Activated effector memory CD4-positive, alpha-beta T cell treated with anti-CD3 and anti-CD28 coated beads, Interleukin-2, amount 50 U/mL, for 16 hours (primary cell): ENCODE measurements around the gene PBLD.
"Not testable (repeated sequence)": the region's sequence is repeated elsewhere in the genome, so short reads cannot be mapped to it uniquely, and the experiment has no call there.

Experiments used
- DNase-seq: peaks from one replicate; pipeline ENCODE4 v3.0.0-alpha.2; 2020

The PBLD gene

DNA sequence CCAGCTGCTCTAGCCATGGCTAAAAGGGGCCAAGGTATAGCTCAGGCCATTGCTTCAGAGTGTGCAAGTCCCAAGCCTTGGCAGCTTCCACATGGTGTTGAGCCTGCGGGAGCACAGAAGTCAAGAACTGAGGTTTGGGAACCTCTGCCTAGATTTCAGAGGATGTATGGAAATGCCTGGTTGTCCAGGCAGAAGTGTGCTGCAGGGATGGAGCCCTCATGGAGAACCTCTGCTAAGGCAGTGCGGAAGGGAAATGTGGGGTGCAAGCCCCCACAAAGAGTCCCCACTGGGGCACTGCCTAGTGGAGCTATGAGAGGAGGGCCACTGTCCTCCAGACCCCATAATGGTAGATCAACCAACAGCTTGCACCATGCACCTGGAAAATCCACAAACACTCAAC lies 54.9 kb downstream of the PBLD start:
- DNase-seq = not testable (repeated sequence)

DNA sequence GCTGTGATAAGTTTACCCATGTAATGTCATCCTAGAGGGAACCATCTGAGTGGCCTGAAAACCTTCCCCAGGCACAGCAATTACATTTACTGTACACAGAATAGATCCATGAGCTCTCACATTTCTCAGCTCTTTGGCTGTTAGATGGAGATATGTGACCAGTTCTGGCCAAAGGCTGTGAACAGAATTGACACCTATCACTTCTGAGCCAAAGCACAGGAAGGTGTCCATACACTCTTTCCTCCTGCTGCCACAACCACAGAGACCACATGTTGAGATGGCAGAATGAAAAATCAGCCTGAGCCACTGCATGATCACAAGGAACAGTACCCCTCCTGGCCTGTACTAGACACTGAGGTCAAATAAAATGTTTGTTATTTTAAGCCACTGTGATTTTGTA lies 56.5 kb downstream of the PBLD start:
- DNase-seq = no peak

GRCh38 chr10:68275600-68276126 lies 57.1 kb downstream of the PBLD start:
- DNase-seq = no peak

DNA sequence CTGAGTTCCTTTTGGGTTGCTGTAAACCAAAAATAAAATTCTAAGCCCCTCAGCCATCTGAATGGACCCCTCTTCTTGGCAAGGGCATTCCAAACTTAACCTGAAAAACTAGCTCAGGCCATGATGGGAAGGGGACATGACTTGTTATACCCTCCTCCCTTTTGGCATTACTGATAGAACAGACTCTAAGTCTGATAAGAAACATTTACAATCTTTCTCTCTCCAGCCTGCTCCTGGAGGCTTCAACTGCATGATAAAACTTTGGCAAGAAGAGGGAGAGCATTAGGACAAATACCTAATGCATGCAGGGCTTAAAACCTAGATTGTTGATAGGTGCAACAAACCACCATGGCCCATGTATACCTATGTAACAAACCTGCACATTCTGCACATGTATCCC lies 59.9 kb downstream of the PBLD start:
- DNase-seq = no peak

- no peak for DNase-seq
Observed at GRCh38 chr10:68271196-68271882, 61.4 kb downstream of the PBLD start.

GRCh38 chr10:68269562-68270290 lies 63.0 kb downstream of the PBLD start:
- DNase-seq = no peak

DNA sequence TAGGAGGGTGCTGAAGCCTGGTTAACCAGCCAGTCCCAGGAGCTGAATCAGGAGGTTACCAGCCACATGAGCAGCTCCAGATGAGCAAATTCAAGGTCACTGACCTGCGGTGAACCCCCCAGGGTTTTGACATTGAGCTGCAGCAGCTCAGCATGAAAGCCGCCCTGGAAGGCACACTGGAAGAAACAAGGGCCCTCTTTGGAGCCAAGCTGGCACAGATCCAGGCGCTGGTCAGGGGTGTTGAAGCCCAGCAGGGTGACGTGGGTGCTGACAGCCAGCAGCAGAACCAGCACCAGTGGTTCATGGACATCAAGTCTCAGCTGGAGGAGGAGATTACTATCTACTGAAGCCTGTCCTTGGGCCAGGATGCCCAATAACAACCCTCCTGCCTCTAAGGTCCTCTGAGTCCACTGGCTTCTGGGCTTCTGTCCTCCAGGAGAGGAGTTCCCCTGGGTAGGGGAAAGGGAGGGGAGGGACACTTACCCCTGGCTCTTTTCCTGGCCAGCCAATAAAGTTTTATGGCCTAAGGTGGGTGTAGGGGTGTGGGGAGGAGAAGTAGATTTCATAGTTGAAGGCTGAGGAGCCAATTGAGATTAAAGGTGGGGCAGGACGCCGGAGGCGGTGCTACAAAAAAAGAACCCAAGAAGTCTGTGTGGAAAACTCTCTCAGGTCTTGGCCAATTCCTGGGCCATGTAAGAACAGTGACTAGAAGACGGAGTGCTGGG lies 71.4 kb downstream of the PBLD start:
- DNase-seq = no peak

- no peak for DNase-seq
Observed at GRCh38 chr10:68253346-68253745, 79.4 kb downstream of the PBLD start.

DNA sequence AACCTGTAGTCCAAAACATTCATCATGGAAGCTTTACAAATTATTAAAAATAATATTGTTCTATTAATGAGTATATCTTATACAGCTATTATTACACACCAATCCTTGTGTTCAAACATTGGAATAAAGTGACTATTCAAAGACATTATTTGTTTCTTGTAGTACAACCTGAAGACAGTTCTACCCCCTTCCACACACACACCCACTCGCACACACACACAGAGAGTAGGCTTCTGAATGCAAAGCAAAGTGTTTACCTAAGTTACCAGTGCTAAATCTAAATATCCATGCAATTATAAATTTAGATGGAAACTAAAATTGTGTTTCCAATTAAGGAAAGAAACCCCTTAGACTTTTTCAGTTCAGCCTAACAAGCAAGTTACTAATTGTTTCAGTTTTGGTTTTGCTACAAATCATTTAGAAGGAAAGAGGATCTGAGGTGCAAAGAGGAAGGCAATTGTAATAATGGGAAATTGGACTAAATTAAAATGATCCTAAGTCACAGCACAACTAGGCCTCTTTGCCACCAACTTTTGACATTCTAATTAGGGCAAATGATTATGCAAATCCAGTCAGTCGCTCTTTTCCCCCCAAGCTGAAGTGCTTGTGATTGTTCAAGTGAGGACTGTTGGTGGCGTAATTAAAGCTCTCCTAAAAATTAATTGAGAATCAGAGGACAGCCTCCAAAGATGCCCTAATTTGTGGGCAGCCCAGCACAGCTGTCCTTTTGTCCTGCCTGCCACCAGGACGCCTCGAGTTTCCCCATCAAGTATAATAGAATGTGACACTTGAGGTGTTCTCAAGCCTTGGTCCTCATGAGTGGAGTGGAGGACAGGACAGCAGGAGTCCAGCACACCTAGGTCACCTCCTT lies 80.9 kb downstream of the PBLD start:
- no peak for DNase-seq

- DNase-seq = no peak
Observed at GRCh38 chr10:68251151-68251550, 81.6 kb downstream of the PBLD start.

GRCh38 chr10:68249297-68249696 lies 83.4 kb downstream of the PBLD start:
- DNase-seq = no peak

- DNase-seq = no peak
Observed at GRCh38 chr10:68247931-68248330, 84.8 kb downstream of the PBLD start.

DNA sequence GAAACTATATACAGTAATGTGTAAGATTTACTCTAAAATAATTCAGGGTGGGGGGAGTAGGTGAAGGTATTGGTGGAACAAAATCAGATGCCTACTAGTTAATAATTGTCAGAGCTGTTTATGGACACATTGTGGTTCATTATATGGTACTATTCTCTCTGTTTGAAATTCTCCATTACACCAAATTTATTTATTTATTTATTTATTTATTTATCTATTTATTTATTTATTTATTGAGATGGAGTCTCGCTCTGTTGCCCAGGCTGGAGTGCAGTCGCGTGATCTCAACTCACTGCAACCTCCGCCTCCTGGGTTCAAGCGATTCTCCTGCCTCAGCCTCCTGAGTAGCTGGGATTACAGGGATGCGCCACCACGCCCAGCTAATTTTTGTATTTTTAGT lies 86.3 kb downstream of the PBLD start:
- not testable (repeated sequence) for DNase-seq

DNA sequence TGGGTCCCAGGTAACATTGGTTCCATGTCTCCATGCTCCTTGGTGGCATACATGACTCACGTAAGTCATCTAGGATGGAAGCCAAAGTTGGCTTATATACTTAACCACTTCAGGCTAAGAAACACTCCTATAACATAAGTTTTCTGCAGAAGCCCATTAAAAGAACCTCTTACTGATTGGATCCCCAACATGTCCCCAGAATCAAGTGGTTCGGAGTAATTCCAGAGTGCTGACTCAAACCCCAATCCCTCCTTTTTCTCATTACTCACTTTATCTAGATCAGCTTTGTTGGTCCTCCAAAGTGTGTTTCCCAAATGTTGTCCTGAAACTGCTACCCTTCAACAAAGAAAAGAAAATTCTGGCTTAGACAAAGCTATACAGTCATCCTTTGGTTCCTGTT lies 90.7 kb downstream of the PBLD start:
- no peak for DNase-seq

DNA sequence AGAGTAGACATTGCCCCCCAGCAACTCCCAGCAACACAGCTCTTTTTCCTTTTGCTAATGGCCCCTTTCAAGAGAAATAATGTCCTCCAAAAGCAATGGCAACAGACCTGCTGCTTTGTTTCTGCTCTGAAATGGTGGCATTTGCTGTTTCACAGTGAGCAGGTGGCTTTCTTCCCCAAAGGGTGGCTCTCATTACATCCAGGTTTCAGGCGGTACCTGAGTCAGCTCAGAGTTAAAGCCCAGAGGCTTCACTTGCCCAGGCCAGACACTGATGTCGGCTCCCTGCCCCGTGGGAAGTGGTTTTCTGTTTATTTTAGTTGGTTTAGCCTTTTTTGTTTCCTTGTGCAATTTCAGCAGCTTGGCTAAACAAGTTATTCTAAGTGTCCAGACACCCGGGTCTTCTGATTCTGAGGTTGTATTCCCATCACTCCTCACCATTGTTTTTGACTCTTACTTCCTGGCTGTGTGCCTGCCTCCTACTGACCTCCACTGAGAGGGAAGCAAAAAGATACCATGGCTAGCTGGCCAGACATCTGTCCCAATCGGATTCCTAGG lies 93.1 kb downstream of the PBLD start:
- DNase-seq = no peak

GRCh38 chr10:68239069-68239468 lies 93.7 kb downstream of the PBLD start:
- no peak for DNase-seq

DNA sequence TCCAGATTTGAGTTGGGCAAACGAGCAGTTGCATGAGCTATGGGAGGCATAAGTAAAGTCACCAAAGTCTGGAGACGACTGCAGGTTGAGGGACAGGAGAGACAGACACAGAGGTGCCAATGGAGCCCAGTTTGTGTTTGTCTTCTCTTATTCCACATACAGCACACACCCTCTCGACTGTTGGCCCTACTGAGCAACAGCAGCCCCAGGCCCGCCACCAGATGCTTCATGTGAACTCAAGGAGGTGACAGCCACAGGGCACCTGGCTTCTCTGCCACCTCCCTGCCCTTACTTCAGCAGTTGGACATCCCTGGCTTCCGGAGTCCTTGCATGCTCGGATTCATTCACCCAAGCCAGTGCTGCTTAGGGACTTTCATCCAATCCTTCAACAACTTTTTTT lies 94.4 kb downstream of the PBLD start:
- DNase-seq = no peak

- no peak for DNase-seq
Observed at GRCh38 chr10:68237173-68237572, 95.6 kb downstream of the PBLD start.

DNA sequence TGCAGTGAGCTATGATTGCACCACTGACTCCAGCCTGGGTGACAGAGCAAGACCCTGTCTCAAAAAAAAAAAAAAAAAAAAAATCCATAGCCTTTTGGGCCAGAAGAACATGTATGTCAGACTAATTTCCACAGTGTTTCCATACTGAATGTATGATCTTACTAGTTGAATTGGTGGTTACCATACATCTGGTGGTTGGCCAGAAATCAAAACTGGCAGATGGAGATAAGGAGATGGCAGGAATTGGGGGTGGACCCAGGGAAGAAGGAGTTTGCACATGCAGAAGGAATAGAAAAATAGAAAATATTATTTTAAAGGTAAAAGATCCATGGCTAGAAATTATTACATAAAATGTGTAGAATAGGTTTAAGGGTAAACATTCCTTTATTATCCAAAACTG lies 97.1 kb downstream of the PBLD start:
- no peak for DNase-seq

GRCh38 chr10:68235111-68235510 lies 97.6 kb downstream of the PBLD start:
- DNase-seq = no peak

- no peak for DNase-seq
Observed at GRCh38 chr10:68233046-68233445, 99.7 kb downstream of the PBLD start.
